ENCODE results near the gene ZNF217.
"Not testable (repeated sequence)": the region's sequence is repeated elsewhere in the genome, so short reads cannot be mapped to it uniquely, and the experiment has no call there.

ZNF217 gene

GRCh38 chr20:53523615-53524014 is 70.0 kb downstream of the ZNF217 start:
- not testable (repeated sequence) for DNase-seq

- no peak for DNase-seq
These were observed 70.9 kb downstream of the ZNF217 start for GRCh38 chr20:53522696-53523095.

DNA sequence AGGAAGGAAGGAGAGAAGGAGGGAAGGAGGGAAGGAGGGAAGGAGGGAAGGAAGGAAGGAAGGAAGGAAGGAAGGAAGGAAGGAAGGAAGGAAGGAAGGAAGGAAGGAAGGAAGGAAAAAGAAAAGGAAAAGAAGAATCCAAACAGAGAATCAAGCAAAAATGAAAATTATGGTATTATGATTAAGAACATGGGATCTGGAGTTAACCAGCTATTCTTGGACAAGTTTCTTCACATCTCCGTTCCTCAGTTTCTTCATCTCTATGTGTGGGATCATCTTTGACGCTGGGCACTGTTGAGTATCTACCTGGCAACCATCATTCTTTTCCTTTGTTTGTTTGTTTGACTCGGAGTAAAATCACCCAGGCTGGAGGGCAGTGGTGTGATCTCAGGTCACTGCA is 71.6 kb downstream of the ZNF217 start:
- DNase-seq = no peak

GRCh38 chr20:53521421-53521820 is 72.2 kb downstream of the ZNF217 start:
- peak; percentile 50 for DNase-seq

- DNase-seq = no peak
These were observed 76.5 kb downstream of the ZNF217 start for GRCh38 chr20:53517146-53517545.

Measured in fibroblast of skin of right quadriceps (primary cell).